Lung (tissue), 12 donors: ENCODE results near the gene GBP1. TPM values are rescaled to one million over a fixed set of nuclear protein-coding genes. Genes with fewer than 3 reads are reported as not detected.
"Not testable (repeated sequence)": the region's sequence is repeated elsewhere in the genome, so short reads cannot be mapped to it uniquely, and the experiment has no call there.

Experiments used
- ATAC-seq: fragments of 200-7000 bp; cut with Tn5 transposase; one replicate; pipeline ENCODE4 v1.9.1; 2020; ENCODE audit warnings: moderate number of reproducible peaks; ENCODE audit not compliant: insufficient read depth, low FRiP score
- DNase-seq, 3 donors: peaks; one replicate each; pipeline ENCODE4 v3.0.0-alpha.2; 2013 to 2017
- H3K27ac ChIP-seq, 2 donors: one replicate each; pipeline ENCODE4 v1.5.1; 2013; ENCODE audit warnings: mild to moderate bottlenecking in 2 of 2, moderate library complexity in 2 of 2, control low read depth in 1 of 2, inconsistent platforms in 1 of 2, low read depth in 1 of 2, low read length in 1 of 2
- H3K27me3 ChIP-seq, 3 donors: one replicate each; pipeline ENCODE4 v1.5.1; 2013; ENCODE audit warnings: low read length in 2 of 3; ENCODE audit not compliant: control insufficient read depth in 3 of 3, insufficient read depth in 3 of 3
- H3K36me3 ChIP-seq, 4 donors: one replicate each; pipeline ENCODE4 v1.5.1; 2013; ENCODE audit warnings: low read length in 4 of 4, mild to moderate bottlenecking in 1 of 4, moderate library complexity in 1 of 4; ENCODE audit not compliant: control insufficient read depth in 4 of 4, insufficient read depth in 4 of 4
- H3K4me1 ChIP-seq, 5 donors: one replicate each; pipeline ENCODE4 v1.5.1; 2013; ENCODE audit warnings: low read length in 5 of 5, mild to moderate bottlenecking in 2 of 5, moderate library complexity in 1 of 5; ENCODE audit not compliant: control insufficient read depth in 5 of 5, insufficient read depth in 5 of 5
- H3K4me3 ChIP-seq: one replicate; pipeline ENCODE4 v1.5.1; 2013; ENCODE audit warnings: mild to moderate bottlenecking, control low read depth, moderate library complexity
- H3K9ac ChIP-seq, 2 donors: one replicate each; pipeline ENCODE4 v1.5.1; 2013; ENCODE audit warnings: low read length in 2 of 2, control low read depth in 1 of 2; ENCODE audit not compliant: insufficient read depth in 1 of 2
- H3K9me3 ChIP-seq, 4 donors: one replicate each; pipeline ENCODE4 v1.5.1; 2013; ENCODE audit warnings: low read length in 3 of 4, mild to moderate bottlenecking in 1 of 4, moderate library complexity in 1 of 4; ENCODE audit not compliant: control insufficient read depth in 4 of 4, insufficient read depth in 3 of 4
- WGBS, 2 donors: extraction: QIAGEN DNeasy Blood & Tissue Kit; methylation state at CpG; one replicate each; pipeline ENCODE4 v1.1.7; 2013; 5-methylcytosine and 5-hydroxymethylcytosine counted together
- polyA plus RNA-seq, 2 donors: library from polyadenylated mRNA; stranded (reverse); fragments of 200-250 nt; gene quantifications; one replicate each; pipeline ENCODE4 v1.2.1, GENCODE V29; 2013
- total RNA-seq, 2 donors: library from RNA; depleted of rRNA in 1 of 2; stranded (reverse); fragments of >200 nt in 1 of 2; gene quantifications; one replicate each; pipeline ENCODE4 v1.2.1, GENCODE V29; 2014 to 2021
- TF ChIP-seq, protein P1 (sequence below): IDR thresholded peaks from 2 replicates; pipeline ENCODE4 v1.5.1; 2012; ENCODE audit warnings: mild to moderate bottlenecking; ENCODE audit errors: control extremely low read depth, extremely low read depth
- donor health status: control.
- donor health status: control.
- donor health status: Bipolar disorder and iron deficiency.
- donor health status: healthy.
- donor health status: DM: yes; HTN: yes; CAD: no.

GBP1 gene
- total and polyA plus RNA-seq, 4 donors: 13.0 to 62.5 (median 44.6) TPM

DNA sequence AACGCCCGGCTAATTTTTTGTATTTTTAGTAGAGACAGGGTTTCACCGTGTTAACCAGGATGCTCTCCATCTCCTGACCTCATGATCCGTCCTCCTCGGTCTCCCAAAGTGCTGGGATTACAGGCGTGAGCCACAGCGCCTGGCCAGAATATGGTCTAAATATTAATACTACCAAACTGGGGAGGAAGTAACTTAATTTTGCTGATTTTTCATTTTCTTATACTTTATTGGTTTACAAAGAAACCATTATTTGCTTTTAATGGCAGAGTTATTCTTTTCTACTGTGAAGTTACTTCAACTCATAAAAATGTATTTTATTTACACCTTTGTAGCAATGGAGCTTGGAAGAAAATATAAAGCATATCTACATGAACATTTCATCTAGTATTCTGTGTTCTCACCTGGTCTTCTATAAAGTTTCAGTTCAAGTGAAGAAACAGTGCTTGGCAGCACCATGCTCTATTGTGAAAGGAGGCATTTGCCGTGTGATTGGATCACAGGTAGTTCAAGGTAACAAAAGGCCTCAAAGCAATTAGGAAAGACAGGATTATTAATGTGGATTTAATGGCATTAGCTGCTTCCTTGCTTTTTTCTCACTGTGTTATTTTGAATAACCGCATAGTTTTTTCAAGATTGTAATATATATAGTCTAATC, 13.6 kb downstream of the GBP1 start:
- Histone ChIP-seq H3K27me3 (no peaks in the 10 kb centered on the region), H3K4me3 (no peak overlapping the region), H3K9ac (no peak overlapping the region), H3K9me3 (no peaks in the 10 kb centered on the region), H3K27ac (no peak overlapping the region), H3K4me1 (peaks cover 0 to 2% (median 0%) of the 10 kb centered on the region in 5 donors), H3K36me3 (peaks cover 0 to 16% (median 5%) of the 10 kb centered on the region in 4 donors)
- no peak for DNase-seq
- TF ChIP-seq, protein P1, sequence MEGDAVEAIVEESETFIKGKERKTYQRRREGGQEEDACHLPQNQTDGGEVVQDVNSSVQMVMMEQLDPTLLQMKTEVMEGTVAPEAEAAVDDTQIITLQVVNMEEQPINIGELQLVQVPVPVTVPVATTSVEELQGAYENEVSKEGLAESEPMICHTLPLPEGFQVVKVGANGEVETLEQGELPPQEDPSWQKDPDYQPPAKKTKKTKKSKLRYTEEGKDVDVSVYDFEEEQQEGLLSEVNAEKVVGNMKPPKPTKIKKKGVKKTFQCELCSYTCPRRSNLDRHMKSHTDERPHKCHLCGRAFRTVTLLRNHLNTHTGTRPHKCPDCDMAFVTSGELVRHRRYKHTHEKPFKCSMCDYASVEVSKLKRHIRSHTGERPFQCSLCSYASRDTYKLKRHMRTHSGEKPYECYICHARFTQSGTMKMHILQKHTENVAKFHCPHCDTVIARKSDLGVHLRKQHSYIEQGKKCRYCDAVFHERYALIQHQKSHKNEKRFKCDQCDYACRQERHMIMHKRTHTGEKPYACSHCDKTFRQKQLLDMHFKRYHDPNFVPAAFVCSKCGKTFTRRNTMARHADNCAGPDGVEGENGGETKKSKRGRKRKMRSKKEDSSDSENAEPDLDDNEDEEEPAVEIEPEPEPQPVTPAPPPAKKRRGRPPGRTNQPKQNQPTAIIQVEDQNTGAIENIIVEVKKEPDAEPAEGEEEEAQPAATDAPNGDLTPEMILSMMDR: no peak
- WGBS, 2 donors: 86 to 92% methylated on average over 9 of the region's 9 CpGs
- no peak for ATAC-seq

DNA sequence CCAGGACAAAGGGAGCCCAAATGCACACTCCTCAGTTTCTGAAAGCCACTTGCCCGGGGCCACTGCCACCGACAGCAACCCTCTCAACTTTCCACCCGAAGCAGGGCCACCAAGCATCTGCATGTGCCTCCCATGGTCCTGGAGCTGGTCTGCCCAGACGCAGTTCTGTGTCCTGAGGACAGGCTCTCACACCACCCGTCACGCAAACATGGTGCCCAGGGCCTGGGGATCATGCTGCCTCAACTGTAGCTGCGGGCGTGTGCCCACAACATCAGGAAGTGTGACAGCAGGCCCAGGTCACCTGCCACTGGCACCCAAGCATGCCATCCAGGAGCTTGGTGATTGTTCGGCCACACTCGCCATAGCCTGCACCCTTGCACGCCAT, 14.4 kb downstream of the GBP1 start:
- Histone ChIP-seq H3K9me3 (no peaks in the 10 kb centered on the region), H3K4me1 (peaks cover 0 to 2% (median 0%) of the 10 kb centered on the region in 5 donors), H3K36me3 (peaks cover 0 to 13% (median 5%) of the 10 kb centered on the region in 4 donors), H3K9ac (no peak overlapping the region), H3K27ac (no peak overlapping the region), H3K27me3 (no peaks in the 10 kb centered on the region), H3K4me3 (no peak overlapping the region)
- ATAC-seq (no peak), DNase-seq (no peak)
- TF ChIP-seq, protein P1: no peak
- WGBS, 2 donors: 98 to 99% methylated on average over 11 of the region's 11 CpGs

DNA sequence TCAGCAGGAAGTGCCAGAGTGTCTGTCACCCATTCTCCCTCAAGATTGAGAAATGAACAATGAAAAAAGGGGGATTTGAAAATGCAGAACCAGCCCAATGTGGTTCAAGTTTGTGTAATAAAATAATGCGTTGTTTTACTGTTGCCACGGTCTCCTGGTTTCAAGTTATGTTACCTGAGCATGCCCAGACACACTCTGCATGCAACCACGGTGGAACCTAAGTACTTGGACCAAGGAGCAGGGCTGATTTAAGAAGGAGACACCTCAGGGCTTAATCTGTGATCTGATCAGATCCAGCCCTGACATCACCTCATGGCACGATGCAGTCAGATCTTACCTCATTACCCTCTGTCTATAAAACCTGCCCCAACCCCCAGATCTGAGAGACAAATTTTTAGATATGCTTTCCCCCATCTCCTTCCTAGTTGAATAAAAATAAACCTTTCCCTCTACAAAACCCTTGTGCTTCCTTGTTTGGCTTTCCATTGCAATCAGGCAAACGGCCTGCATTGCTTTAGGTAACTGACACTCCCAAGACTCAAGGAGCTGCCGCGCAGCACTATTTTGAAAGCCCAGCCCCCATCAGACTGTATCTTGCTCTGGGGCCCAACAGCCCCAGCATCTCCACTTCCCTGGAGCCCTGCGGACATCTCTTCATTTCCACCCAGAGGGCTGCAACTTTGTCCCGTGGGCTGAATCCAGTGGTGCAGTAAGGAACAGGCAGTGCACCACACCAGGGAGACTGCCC, 14.9 kb downstream of the GBP1 start:
- H3K36me3 ChIP-seq: peaks cover 0 to 12% (median 4%) of the 10 kb centered on the region in 4 donors
- 57 to 74% methylated on average over 9 of the region's 9 CpGs for WGBS, 2 donors
- not testable (repeated sequence) for DNase-seq, H3K9me3 ChIP-seq, H3K27ac ChIP-seq, ATAC-seq, H3K27me3 ChIP-seq, H3K4me1 ChIP-seq, H3K9ac ChIP-seq, H3K4me3 ChIP-seq

DNA sequence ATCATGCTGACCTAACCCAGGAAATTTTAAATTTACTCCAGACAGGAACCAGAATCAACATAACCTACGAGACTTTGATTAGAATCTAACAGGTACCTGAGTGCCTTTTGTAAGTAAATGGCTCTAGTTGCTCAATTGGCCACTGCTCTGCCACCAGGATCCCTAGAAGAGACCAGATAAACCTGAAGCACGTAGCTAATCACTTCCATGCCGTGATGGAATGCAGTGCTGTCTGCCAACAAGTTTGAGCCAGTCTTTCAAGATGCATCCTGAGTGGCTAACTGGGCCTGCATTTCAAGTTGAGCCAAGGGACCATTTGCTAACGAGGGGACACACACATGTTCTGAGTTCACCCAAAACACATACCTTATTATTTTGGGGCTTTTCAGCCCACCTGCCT, 15.8 kb downstream of the GBP1 start:
- H3K9ac ChIP-seq: not testable (repeated sequence)

More for the DNA sequence above, 15.8 kb downstream of the GBP1 start:
- not testable (repeated sequence) for H3K27ac ChIP-seq, H3K4me1 ChIP-seq, ATAC-seq, H3K27me3 ChIP-seq, H3K4me3 ChIP-seq, H3K36me3 ChIP-seq, DNase-seq, H3K9me3 ChIP-seq
- 69 to 82% methylated on average over 2 of the region's 4 CpGs for WGBS, 2 donors
